ENCODE measurements around the gene SLC25A46.
"Not testable (repeated sequence)": the region's sequence is repeated elsewhere in the genome, so short reads cannot be mapped to it uniquely, and the experiment has no call there.

SLC25A46 gene

GRCh38 chr5:110757118-110757729 lies 18.4 kb downstream of the SLC25A46 start:
- DNase-seq (ENCODE audit: low read depth in 2 of 2), result no peak

GRCh38 chr5:110760158-110760557 lies 21.4 kb downstream of the SLC25A46 start:
- no peak for DNase-seq (ENCODE audit: low read depth in 2 of 2)

- no peak for DNase-seq (ENCODE audit: low read depth in 2 of 2)
Measured at GRCh38 chr5:110768138-110768860, 29.5 kb downstream of the SLC25A46 start.

- no peak for DNase-seq (ENCODE audit: low read depth in 2 of 2)
Measured at GRCh38 chr5:110769000-110769681, 30.3 kb downstream of the SLC25A46 start.

- DNase-seq (ENCODE audit: low read depth in 2 of 2), result no peak
Measured at GRCh38 chr5:110770286-110770685, 31.5 kb downstream of the SLC25A46 start.

- no peak for DNase-seq (ENCODE audit: low read depth in 2 of 2)
Measured at GRCh38 chr5:110784901-110785300, 46.1 kb downstream of the SLC25A46 start.

- no peak for DNase-seq (ENCODE audit: low read depth in 2 of 2)
Measured at GRCh38 chr5:110785356-110785755, 46.5 kb downstream of the SLC25A46 start.

- not testable (repeated sequence) for DNase-seq (ENCODE audit: low read depth in 2 of 2)
Measured at GRCh38 chr5:110788006-110788405, 49.2 kb downstream of the SLC25A46 start.

- DNase-seq (ENCODE audit: low read depth in 2 of 2), result no peak
Measured at GRCh38 chr5:110790673-110791072, 51.9 kb downstream of the SLC25A46 start.

- no peak for DNase-seq (ENCODE audit: low read depth in 2 of 2)
Measured at GRCh38 chr5:110802998-110803397, 64.2 kb downstream of the SLC25A46 start.

GRCh38 chr5:110803467-110804326 lies 64.9 kb downstream of the SLC25A46 start:
- no peak for DNase-seq (ENCODE audit: low read depth in 2 of 2)

GRCh38 chr5:110807169-110807568 lies 68.4 kb downstream of the SLC25A46 start:
- DNase-seq (ENCODE audit: low read depth in 2 of 2), result no peak

GRCh38 chr5:110809006-110809405 lies 70.2 kb downstream of the SLC25A46 start:
- no peak for DNase-seq (ENCODE audit: low read depth in 2 of 2)
